ENCODE measurements around the gene PLCB4. TPM values are rescaled to one million over a fixed set of nuclear protein-coding genes. Genes with fewer than 3 reads are reported as not detected.

Gene PLCB4
- total RNA-seq, 4 donors from 2014 or later = 2.3 to 3.9 (median 3.3) TPM

- Histone ChIP-seq H3K27ac (no peak overlapping the region), H3K36me3 (no peaks in the 10 kb centered on the region), H3K9me3 (no peaks in the 10 kb centered on the region), H3K4me3 (no peak overlapping the region), H3K27me3 (no peaks in the 10 kb centered on the region), H3K4me1 (peaks cover 0 to 4% of the 10 kb centered on the region in 2 donors)
- intact Hi-C loops (cut with DNase I; ENCODE audit: low total_unique reads) = no loop called here
- in situ Hi-C loops (cut with MboI; ENCODE audit: low sequenced_read_pairs in 4 of 4) = no loop called here
- TF ChIP-seq CTCF (IDR thresholded peaks at IDR 0.05 in 4 of 5, conservative IDR thresholded peaks at IDR 0.05 in 1 of 5) (no peak), POLR2A (IDR thresholded peaks at IDR 0.05) (no peak)
- DNase-seq (no peak), ATAC-seq (no peak)
Measured at GRCh38 chr20:9022376-9022775, 46.5 kb upstream of the PLCB4 start.

GRCh38 chr20:9024606-9025005 lies 44.3 kb upstream of the PLCB4 start:
- intact Hi-C loops (cut with DNase I; ENCODE audit: low total_unique reads) (no loop called here), in situ Hi-C loops (cut with MboI; ENCODE audit: low sequenced_read_pairs in 4 of 4) (no loop called here)
- DNase-seq (no peak), ATAC-seq (no peak)
- Histone ChIP-seq H3K27ac (no peak overlapping the region), H3K36me3 (no peaks in the 10 kb centered on the region), H3K4me3 (no peak overlapping the region), H3K4me1 (peaks cover 0 to 4% of the 10 kb centered on the region in 2 donors), H3K27me3 (no peaks in the 10 kb centered on the region), H3K9me3 (no peaks in the 10 kb centered on the region)
- TF ChIP-seq POLR2A (IDR thresholded peaks at IDR 0.05) = no peak
- TF ChIP-seq CTCF (IDR thresholded peaks at IDR 0.05 in 4 of 5, conservative IDR thresholded peaks at IDR 0.05 in 1 of 5) = no peak

GRCh38 chr20:9025011-9025410 lies 43.9 kb upstream of the PLCB4 start:
- Histone ChIP-seq H3K4me1 (peaks cover 0 to 4% of the 10 kb centered on the region in 2 donors), H3K9me3 (no peaks in the 10 kb centered on the region), H3K27ac (no peak overlapping the region), H3K36me3 (no peaks in the 10 kb centered on the region), H3K27me3 (no peaks in the 10 kb centered on the region), H3K4me3 (no peak overlapping the region)
- ATAC-seq (no peak), DNase-seq (no peak)
- no peak for TF ChIP-seq POLR2A (IDR thresholded peaks at IDR 0.05)
- TF ChIP-seq CTCF (IDR thresholded peaks at IDR 0.05 in 4 of 5, conservative IDR thresholded peaks at IDR 0.05 in 1 of 5) = no peak
- in situ Hi-C loops (cut with MboI; ENCODE audit: low sequenced_read_pairs in 4 of 4) (no loop called here), intact Hi-C loops (cut with DNase I; ENCODE audit: low total_unique reads) (no loop called here)

GRCh38 chr20:9025643-9026042 lies 43.2 kb upstream of the PLCB4 start:
- Histone ChIP-seq H3K9me3 (no peaks in the 10 kb centered on the region), H3K36me3 (no peaks in the 10 kb centered on the region), H3K27ac (no peak overlapping the region), H3K4me3 (no peak overlapping the region), H3K27me3 (no peaks in the 10 kb centered on the region), H3K4me1 (peaks cover 0 to 4% of the 10 kb centered on the region in 2 donors)
- no peak for TF ChIP-seq CTCF (IDR thresholded peaks at IDR 0.05 in 4 of 5, conservative IDR thresholded peaks at IDR 0.05 in 1 of 5)
- no peak for TF ChIP-seq POLR2A (IDR thresholded peaks at IDR 0.05)
- in situ Hi-C loops (cut with MboI; ENCODE audit: low sequenced_read_pairs in 4 of 4) = no loop called here
- ATAC-seq = no peak
- DNase-seq = no peak
- intact Hi-C loops (cut with DNase I; ENCODE audit: low total_unique reads) = no loop called here

GRCh38 chr20:9027626-9028025 lies 41.3 kb upstream of the PLCB4 start:
- H3K27me3 ChIP-seq = no peaks in the 10 kb centered on the region
- H3K9me3 ChIP-seq = no peaks in the 10 kb centered on the region
- DNase-seq (no peak), ATAC-seq (no peak)
- no peak for TF ChIP-seq CTCF (IDR thresholded peaks at IDR 0.05 in 4 of 5, conservative IDR thresholded peaks at IDR 0.05 in 1 of 5)
- no peak for TF ChIP-seq POLR2A (IDR thresholded peaks at IDR 0.05)
- H3K36me3 ChIP-seq = no peaks in the 10 kb centered on the region
- H3K27ac ChIP-seq = no peak overlapping the region
- intact Hi-C loops (cut with DNase I; ENCODE audit: low total_unique reads) = no loop called here
- H3K4me1 ChIP-seq = no peaks in the 10 kb centered on the region
- in situ Hi-C loops (cut with MboI; ENCODE audit: low sequenced_read_pairs in 4 of 4) = no loop called here
- H3K4me3 ChIP-seq = no peak overlapping the region

Data from gastrocnemius medialis (tissue), 4 donors.